Spleen (tissue), 11 donors: Measurements from ENCODE around the gene FBN1. TPM values are rescaled to one million over a fixed set of nuclear protein-coding genes. Genes with fewer than 3 reads are reported as not detected.

Source experiments
- DNase-seq: peaks from one replicate; pipeline ENCODE4 v3.0.0-alpha.2; 2020
- H3K27ac ChIP-seq, 8 donors: fragments of 200-600 bp; sonication (generic) in 7 of 8; 1 replicate in 4 of 8; 2 replicates in 4 of 8; pipeline versions ENCODE4 v1.5.0 to v1.8.0; 2016 to 2021; ENCODE audit warnings: inconsistent platforms in 4 of 8, mild to moderate bottlenecking in 4 of 8, moderate library complexity in 1 of 8
- H3K27me3 ChIP-seq, 7 donors: fragments of 200-600 bp; sonication (generic) in 6 of 7; replicated peaks in 1 of 7; 1 replicate in 4 of 7; 2 replicates in 3 of 7; pipeline versions ENCODE4 v1.5.0 to v1.8.0; 2016 to 2021; ENCODE audit warnings: inconsistent platforms in 3 of 7, mild to moderate bottlenecking in 1 of 7
- H3K36me3 ChIP-seq, 6 donors: fragments of 200-600 bp; sonication (generic) in 5 of 6; 1 replicate in 4 of 6; 2 replicates in 2 of 6; pipeline versions ENCODE4 v1.5.0 to v1.8.0; 2016 to 2021; ENCODE audit warnings: inconsistent platforms in 2 of 6
- H3K4me1 ChIP-seq, 6 donors: fragments of 200-600 bp; sonication (generic) in 5 of 6; 1 replicate in 3 of 6; 2 replicates in 3 of 6; pipeline versions ENCODE4 v1.5.0 to v1.8.0; 2016 to 2021; ENCODE audit warnings: inconsistent platforms in 3 of 6
- H3K4me3 ChIP-seq, 8 donors: fragments of 200-600 bp; sonication (generic) in 7 of 8; 1 replicate in 4 of 8; 2 replicates in 4 of 8; pipeline versions ENCODE4 v1.5.0 to v1.8.0; 2016 to 2021; ENCODE audit warnings: inconsistent platforms in 4 of 8, mild to moderate bottlenecking in 4 of 8, moderate library complexity in 2 of 8
- H3K9me3 ChIP-seq, 8 donors: fragments of 200-600 bp; sonication (generic) in 7 of 8; 1 replicate in 4 of 8; 2 replicates in 4 of 8; pipeline versions ENCODE4 v1.5.0 to v1.8.0; 2016 to 2021; ENCODE audit warnings: inconsistent platforms in 4 of 8
- POLR2A ChIP-seq, 3 donors: fragments of 450-650 bp; IDR thresholded peaks; one replicate each; pipeline ENCODE4 v1.5.1; 2017; ENCODE audit warnings: antibody characterized with exemption in 3 of 3, mild to moderate bottlenecking in 1 of 3
- POLR2AphosphoS5 ChIP-seq, 3 donors: sonication (generic); formaldehyde crosslinking; IDR thresholded peaks; one replicate each; pipeline ENCODE4 v1.5.1; 2017; ENCODE audit warnings: antibody characterized with exemption in 3 of 3
- WGBS, 5 donors: extraction: QIAGEN DNeasy Blood & Tissue Kit in 3 of 5; methylation state at CpG; one replicate each; pipeline versions ENCODE4 v1.1.5 to v1.1.7; 2013 to 2018; 5-methylcytosine and 5-hydroxymethylcytosine counted together
- intact Hi-C: fragments of 100-400 bp; cut with DNase I; formaldehyde crosslinking; loops from one replicate; pipeline ENCODE4 v1.15.0; 2023; ENCODE audit warnings: low total_unique reads
- polyA plus RNA-seq, 3 donors: library from polyadenylated mRNA; stranded (reverse); fragments of 200-250 nt; gene quantifications; one replicate each; pipeline ENCODE4 v1.2.1, GENCODE V29; 2013
- total RNA-seq, 7 donors: library from RNA; depleted of rRNA in 3 of 7; stranded (reverse); fragments of >200 nt in 3 of 7; fragmentation: NEBNext Ultra II Directional in 4 of 7; extraction: Animal tissue kit (Norgen Biotek cat#: 25700) in 4 of 7; gene quantifications; one replicate each; pipeline versions ENCODE4 v1.1.0 to v1.2.1, GENCODE V29; 2016 to 2021
- TF ChIP-seq, protein P1 (sequence below), 11 experiments: fragments of 200-600 bp in 7 of 11; fragments of 450-650 bp in 4 of 11; sonication (generic) in 4 of 11; IDR thresholded peaks in 8 of 11; conservative IDR thresholded peaks in 3 of 11; 1 replicate in 7 of 11; 2 replicates in 4 of 11; pipeline versions ENCODE4 v1.4.0 to v1.8.0; 2016 to 2021; ENCODE audit warnings: antibody characterized with exemption in 11 of 11, inconsistent platforms in 4 of 11, mild to moderate bottlenecking in 1 of 11
- donor health status: healthy with polysubstance abuse.
- donor health status: DM: no; HTN: no; CAD: no; lungs with moderate emphysema.
- donor health status: DM: no; HTN: no; CAD: no.
- donor health status: Bipolar disorder and iron deficiency.
- donor health status: healthy.
- donor health status: DM: no; HTN: no; CAD: no.
- donor health status: DM: yes; HTN: yes; CAD: no.

FBN1 gene
- total and polyA plus RNA-seq, 10 donors = 3.2 to 139 (median 45.4) TPM

DNA sequence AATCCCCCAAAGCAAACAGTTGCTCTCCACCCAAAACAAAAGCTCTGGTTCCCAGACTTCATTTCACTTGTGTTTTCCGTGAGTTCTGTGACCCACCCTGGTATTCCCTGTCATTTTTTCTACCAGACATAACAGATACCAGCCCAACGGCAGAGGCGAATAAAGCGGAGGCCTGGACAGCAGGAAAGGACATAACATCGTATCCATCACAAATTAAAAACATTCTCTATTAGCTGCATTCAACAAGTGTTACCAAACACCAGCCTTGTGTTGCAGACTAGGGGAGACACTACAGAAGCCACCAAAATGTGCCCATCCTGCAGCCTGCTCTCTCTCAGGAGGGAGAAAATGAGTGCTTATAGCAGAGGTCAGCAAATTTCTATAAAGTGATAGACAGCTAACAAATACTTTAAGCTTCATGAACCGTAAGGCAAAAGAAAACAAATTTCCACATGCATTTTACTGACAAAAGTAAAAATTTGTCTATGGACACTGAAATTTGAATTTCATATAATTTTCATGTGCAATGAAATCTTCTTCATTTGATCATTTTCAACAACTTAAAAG is 7.1 kb upstream of the FBN1 start:
- Histone ChIP-seq H3K36me3 (no peaks in the 10 kb centered on the region), H3K27ac (no peak overlapping the region), H3K9me3 (no peaks in the 10 kb centered on the region), H3K27me3 (no peaks in the 10 kb centered on the region), H3K4me3 (no peak overlapping the region), H3K4me1 (no peaks in the 10 kb centered on the region)
- intact Hi-C loops = no loop called here
- TF ChIP-seq POLR2AphosphoS5 (IDR thresholded peaks at IDR 0.05) (no peak), POLR2A (IDR thresholded peaks at IDR 0.05) (no peak)
- TF ChIP-seq, protein P1, sequence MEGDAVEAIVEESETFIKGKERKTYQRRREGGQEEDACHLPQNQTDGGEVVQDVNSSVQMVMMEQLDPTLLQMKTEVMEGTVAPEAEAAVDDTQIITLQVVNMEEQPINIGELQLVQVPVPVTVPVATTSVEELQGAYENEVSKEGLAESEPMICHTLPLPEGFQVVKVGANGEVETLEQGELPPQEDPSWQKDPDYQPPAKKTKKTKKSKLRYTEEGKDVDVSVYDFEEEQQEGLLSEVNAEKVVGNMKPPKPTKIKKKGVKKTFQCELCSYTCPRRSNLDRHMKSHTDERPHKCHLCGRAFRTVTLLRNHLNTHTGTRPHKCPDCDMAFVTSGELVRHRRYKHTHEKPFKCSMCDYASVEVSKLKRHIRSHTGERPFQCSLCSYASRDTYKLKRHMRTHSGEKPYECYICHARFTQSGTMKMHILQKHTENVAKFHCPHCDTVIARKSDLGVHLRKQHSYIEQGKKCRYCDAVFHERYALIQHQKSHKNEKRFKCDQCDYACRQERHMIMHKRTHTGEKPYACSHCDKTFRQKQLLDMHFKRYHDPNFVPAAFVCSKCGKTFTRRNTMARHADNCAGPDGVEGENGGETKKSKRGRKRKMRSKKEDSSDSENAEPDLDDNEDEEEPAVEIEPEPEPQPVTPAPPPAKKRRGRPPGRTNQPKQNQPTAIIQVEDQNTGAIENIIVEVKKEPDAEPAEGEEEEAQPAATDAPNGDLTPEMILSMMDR (IDR thresholded peaks at IDR 0.05 in 8 of 11, conservative IDR thresholded peaks at IDR 0.05 in 3 of 11) = no peak
- DNase-seq = no peak
- WGBS, 5 donors = 90 to 92% (median 90%) methylated on average over 6 of the region's 6 CpGs

DNA sequence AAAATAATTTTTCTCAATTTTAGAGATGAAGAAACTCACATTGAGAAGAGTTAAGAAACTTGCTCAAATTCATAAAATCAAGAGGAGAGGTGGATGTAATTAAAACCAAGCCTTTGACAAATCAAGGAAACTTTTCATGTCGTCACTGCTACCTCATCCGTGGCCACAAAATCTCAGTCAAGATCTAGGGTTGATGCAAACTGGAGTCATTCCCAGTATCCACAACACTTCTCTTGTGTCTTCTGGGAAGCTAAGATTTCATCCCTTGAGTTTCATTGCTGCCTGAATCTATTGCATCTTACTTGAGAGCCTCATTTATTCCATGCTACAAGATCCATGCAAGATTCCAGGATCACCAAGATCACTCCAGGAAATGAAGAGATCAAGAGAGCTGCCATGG is 5.4 kb upstream of the FBN1 start:
- WGBS, 5 donors = 77 to 95% (median 92%) methylated on average over 2 of the region's 2 CpGs
- intact Hi-C loops = no loop called here

DNA sequence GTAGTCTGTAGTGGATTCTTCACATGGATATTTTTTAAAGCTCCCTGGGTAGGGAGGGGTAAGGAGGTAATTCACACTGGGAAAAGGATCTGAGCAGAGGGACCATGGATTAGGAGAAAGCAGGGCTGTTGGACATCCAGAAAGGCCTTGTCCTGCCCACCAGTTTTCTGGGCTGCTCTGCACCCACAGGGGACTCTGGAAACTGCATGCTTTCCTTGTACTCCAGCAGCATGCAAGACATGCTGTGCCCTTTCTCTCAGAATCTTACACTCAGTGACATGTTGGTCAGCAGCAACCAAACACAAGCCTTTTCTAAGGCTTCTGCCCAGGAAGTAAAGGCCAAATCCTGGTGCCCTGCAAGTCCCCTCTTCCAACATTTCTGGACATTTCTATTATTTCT is 2.5 kb upstream of the FBN1 start:
- DNase-seq = no peak
- Histone ChIP-seq H3K27me3 (peaks cover 0 to 34% (median 25%) of the 10 kb centered on the region in 7 donors), H3K36me3 (no peaks in the 10 kb centered on the region), H3K4me1 (peaks cover 0 to 31% (median 23%) of the 10 kb centered on the region in 6 donors), H3K27ac (no peak overlapping the region), H3K9me3 (no peaks in the 10 kb centered on the region), H3K4me3 (no peak overlapping the region)
- TF ChIP-seq POLR2AphosphoS5 (IDR thresholded peaks at IDR 0.05) = no peak
- TF ChIP-seq, protein P1 (IDR thresholded peaks at IDR 0.05 in 8 of 11, conservative IDR thresholded peaks at IDR 0.05 in 3 of 11) = peak in 1 of 11 experiments; percentile 7
- intact Hi-C loops = no loop called here

More for the DNA sequence above, 5.4 kb upstream of the FBN1 start:
- H3K36me3 ChIP-seq = no peaks in the 10 kb centered on the region
- no peak overlapping the region for H3K4me3 ChIP-seq
- no peak for DNase-seq
- peaks cover 0 to 9% (median 5%) of the 10 kb centered on the region in 6 donors for H3K4me1 ChIP-seq
- H3K27me3 ChIP-seq = peaks cover 0 to 8% (median 6%) of the 10 kb centered on the region in 7 donors
- TF ChIP-seq POLR2A (IDR thresholded peaks at IDR 0.05) = no peak
- no peak for TF ChIP-seq POLR2AphosphoS5 (IDR thresholded peaks at IDR 0.05)
- TF ChIP-seq, protein P1 (IDR thresholded peaks at IDR 0.05 in 8 of 11, conservative IDR thresholded peaks at IDR 0.05 in 3 of 11) = no peak
- no peaks in the 10 kb centered on the region for H3K9me3 ChIP-seq
- no peak overlapping the region for H3K27ac ChIP-seq

DNA sequence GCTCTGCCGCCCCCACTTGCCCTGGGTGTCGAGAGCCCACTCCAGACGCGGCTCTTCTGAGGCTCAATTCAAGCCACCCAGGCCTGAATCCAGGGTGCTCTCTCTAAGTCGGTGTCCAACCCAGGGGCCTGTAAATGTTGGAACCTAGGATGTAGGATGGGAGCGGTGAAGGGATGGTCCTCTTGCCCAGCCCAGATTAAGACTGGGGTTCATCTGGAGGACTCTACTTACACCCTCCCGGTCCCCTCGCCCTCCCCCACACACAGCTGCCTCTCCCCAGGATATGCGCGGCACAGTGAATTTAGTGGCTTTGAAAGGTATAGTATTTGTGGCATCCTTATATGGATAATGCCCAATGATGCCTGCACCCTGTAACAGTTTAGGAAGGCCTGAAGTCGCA is 822 bp upstream of the FBN1 start:
- TF ChIP-seq POLR2A (IDR thresholded peaks at IDR 0.05) (no peak), POLR2AphosphoS5 (IDR thresholded peaks at IDR 0.05) (no peak)
- TF ChIP-seq, protein P1 (IDR thresholded peaks at IDR 0.05 in 8 of 11, conservative IDR thresholded peaks at IDR 0.05 in 3 of 11) = no peak
- Histone ChIP-seq H3K36me3 (no peaks in the 10 kb centered on the region), H3K27me3 (peaks cover 0 to 34% (median 25%) of the 10 kb centered on the region in 7 donors), H3K4me1 (peaks cover 0 to 47% (median 30%) of the 10 kb centered on the region in 6 donors), H3K27ac (peak overlapping the region; percentile 71 to 89 (median 85)), H3K9me3 (no peaks in the 10 kb centered on the region), H3K4me3 (peak overlapping the region; percentile 61 to 86 (median 73))
- intact Hi-C loops = no loop called here
- WGBS, 5 donors = 35 to 62% (median 47%) methylated on average over 9 to 11 of the region's 11 CpGs
- DNase-seq = no peak
